MG63 (cell line): Measurements from ENCODE around the gene NIPA2. TPM values are rescaled to one million over a fixed set of nuclear protein-coding genes. Genes with fewer than 3 reads are reported as not detected.

Experiments used
- DNase-seq: peaks from one replicate; pipeline ENCODE4 v3.0.0-alpha.2; 2020
- H3K27me3 ChIP-seq: fragments of 250-450 bp; sonication (Bioruptor Pico); 2 replicates; pipeline ENCODE4 v1.5.1; 2020; ENCODE audit warnings: mild to moderate bottlenecking, moderate library complexity
- H3K36me3 ChIP-seq: fragments of 250-450 bp; sonication (Bioruptor Pico); 2 replicates; pipeline ENCODE4 v1.5.1; 2020; ENCODE audit warnings: mild to moderate bottlenecking, moderate library complexity
- H3K4me3 ChIP-seq: fragments of 250-450 bp; sonication (Bioruptor Pico); 2 replicates; pipeline ENCODE4 v1.5.1; 2020; ENCODE audit warnings: mild to moderate bottlenecking, moderate library complexity
- H3K9me3 ChIP-seq: fragments of 250-450 bp; sonication (Bioruptor Pico); 2 replicates; pipeline ENCODE4 v1.5.1; 2020; ENCODE audit warnings: mild to moderate bottlenecking, moderate library complexity
- total RNA-seq: library from RNA; depleted of rRNA; stranded (reverse); fragments of >200 nt; shearing (Covaris generic); gene quantifications from 2 replicates; pipeline ENCODE4 v1.2.3, GENCODE V29; 2014; ENCODE audit warnings: low replicate concordance; rRNA removed

NIPA2 gene
- total RNA-seq, 1 experiment from 2014 or later, result 105 TPM

DNA sequence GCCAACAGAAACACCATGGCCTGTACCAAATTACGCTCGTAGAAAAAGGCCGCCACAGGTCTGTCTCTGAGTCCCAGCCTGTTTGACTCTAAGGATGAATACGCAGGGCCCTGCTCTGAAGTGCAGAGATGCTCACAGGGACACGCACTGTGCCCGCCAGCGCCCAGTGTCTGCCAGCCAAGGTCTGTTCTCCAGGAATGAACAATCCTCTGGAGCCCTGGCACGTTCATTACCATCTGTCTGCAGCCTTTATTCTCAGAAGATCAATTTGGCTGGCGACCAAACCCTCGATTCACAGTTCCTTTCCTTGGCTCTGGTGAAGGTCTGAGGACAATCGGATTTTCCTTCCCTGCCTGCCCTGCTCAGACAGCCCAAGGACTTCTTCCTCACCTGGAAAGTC is 66.3 kb downstream of the NIPA2 start:
- Histone ChIP-seq H3K36me3 (peaks cover 17% of the 10 kb centered on the region), H3K9me3 (no peaks in the 10 kb centered on the region), H3K27me3 (no peaks in the 10 kb centered on the region), H3K4me3 (no peak overlapping the region)
- DNase-seq, result no peak

DNA sequence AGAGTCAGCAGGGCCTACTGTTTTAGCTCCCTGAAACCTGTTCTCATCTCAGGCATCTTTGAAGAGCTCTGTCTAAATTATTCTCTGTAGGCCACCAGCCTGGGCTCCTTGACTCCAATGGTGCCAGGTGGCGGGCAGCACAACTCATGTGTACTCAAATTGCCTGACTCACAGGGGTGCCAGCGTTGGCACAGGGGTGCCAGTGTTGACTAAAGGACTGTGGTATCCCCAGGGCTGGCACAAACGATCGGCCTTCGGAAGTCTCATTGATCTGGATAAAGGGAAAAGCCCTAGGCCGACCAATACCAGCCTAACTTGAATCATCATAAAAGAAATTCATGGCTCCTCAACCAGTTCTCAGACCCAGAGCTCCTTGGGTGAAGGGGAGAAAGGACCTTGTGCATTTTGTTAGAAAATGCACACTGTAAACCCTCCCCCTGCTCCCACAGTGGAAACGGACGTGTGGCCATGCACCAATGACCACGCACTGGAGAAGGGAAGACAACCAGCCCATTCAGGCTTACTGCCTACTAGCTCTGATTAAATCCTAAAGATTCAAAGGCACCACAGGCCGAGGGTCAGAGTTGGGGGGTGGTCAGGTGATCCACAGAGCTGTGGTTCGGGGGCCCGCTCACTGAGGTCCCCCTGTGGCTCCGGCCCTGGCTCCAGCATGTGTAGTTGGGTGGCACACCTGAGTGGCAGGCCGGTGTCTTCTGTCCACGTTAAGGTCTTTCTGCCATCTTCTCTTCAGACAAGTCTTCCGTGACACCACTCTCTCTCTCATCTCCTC is 68.9 kb downstream of the NIPA2 start:
- no peak for DNase-seq
- peaks cover 22% of the 10 kb centered on the region for H3K36me3 ChIP-seq

DNA sequence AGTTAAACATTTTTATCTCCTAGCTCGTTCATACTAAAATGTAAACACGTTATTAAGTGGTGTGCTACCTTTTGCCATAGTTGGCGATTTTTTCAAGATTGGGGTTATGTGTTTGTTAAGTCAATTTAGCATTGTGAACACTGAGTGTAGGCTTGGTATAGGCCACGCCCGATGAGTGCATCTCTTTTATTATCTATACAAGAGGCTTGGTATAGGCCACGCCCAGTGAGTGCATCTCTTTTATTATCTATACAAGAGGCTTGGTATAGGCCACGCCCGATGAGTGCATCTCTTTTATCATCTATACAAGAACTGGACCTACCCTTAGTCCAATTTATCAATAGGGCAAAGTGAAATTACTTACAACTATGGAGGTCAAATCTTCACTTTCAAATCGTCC is 70.4 kb downstream of the NIPA2 start:
- Histone ChIP-seq H3K4me3 (no peak overlapping the region), H3K36me3 (peaks cover 22% of the 10 kb centered on the region), H3K9me3 (no peaks in the 10 kb centered on the region), H3K27me3 (no peaks in the 10 kb centered on the region)
- DNase-seq, result no peak

More for the DNA sequence above, 68.9 kb downstream of the NIPA2 start:
- H3K4me3 ChIP-seq, result no peak overlapping the region
- H3K27me3 ChIP-seq, result no peaks in the 10 kb centered on the region
- no peaks in the 10 kb centered on the region for H3K9me3 ChIP-seq

- H3K27me3 ChIP-seq, result no peaks in the 10 kb centered on the region
- H3K36me3 ChIP-seq, result peaks cover 22% of the 10 kb centered on the region
- DNase-seq, result no peak
- no peak overlapping the region for H3K4me3 ChIP-seq
- H3K9me3 ChIP-seq, result no peaks in the 10 kb centered on the region
These were observed 72.8 kb downstream of the NIPA2 start for GRCh38 chr15:22911306-22911705.

- Histone ChIP-seq H3K9me3 (no peaks in the 10 kb centered on the region), H3K4me3 (no peak overlapping the region), H3K36me3 (peaks cover 22% of the 10 kb centered on the region), H3K27me3 (no peaks in the 10 kb centered on the region)
- DNase-seq, result no peak
These were observed 73.8 kb downstream of the NIPA2 start for GRCh38 chr15:22912256-22912655.

DNA sequence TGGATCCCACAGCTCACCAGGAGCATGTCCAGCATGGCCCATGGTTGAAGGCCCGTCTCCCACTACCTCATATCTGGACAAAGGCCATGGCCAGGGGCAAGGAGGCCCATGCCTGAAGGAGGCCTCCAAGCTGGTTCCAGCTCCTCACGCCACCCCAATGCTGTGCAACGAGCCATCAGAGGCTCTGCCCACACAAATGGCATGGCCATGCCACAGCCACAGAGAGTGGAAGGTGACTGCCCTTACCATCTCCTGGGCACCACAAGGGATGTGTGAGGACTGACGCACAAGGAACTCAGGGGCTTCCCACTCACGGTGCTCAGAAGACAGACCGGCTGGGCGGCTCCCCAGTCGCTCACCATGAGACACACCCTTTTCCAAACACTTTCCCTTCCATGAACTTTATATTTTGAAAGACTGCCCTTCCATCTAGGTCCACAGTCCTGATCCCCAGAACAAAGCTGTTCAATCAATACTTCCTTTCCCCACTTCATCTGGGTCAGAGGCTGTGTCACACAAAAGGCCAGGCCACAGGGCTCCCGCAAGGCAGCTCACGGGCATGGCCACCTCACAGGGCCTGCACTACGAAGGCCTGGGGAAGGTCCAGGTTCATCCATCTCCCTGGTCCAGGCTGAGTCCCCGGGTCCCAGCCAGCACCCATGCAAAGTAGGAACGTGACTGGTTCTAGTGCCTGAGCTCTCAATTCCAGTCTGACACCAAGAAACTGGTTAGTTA is 75.3 kb downstream of the NIPA2 start:
- Histone ChIP-seq H3K36me3 (peaks cover 26% of the 10 kb centered on the region), H3K9me3 (no peaks in the 10 kb centered on the region), H3K27me3 (no peaks in the 10 kb centered on the region), H3K4me3 (no peak overlapping the region)
- DNase-seq, result no peak

- H3K9me3 ChIP-seq, result no peaks in the 10 kb centered on the region
- H3K27me3 ChIP-seq, result no peaks in the 10 kb centered on the region
- H3K4me3 ChIP-seq, result no peak overlapping the region
- peaks cover 19% of the 10 kb centered on the region for H3K36me3 ChIP-seq
- no peak for DNase-seq
These were observed 77.5 kb downstream of the NIPA2 start for GRCh38 chr15:22915866-22916515.

- Histone ChIP-seq H3K9me3 (no peaks in the 10 kb centered on the region), H3K27me3 (no peaks in the 10 kb centered on the region), H3K4me3 (no peak overlapping the region), H3K36me3 (peaks cover 14% of the 10 kb centered on the region)
- DNase-seq, result no peak
These were observed 78.3 kb downstream of the NIPA2 start for GRCh38 chr15:22916606-22917350.

GRCh38 chr15:22917556-22917955 is 79.1 kb downstream of the NIPA2 start:
- no peak for DNase-seq
- Histone ChIP-seq H3K4me3 (no peak overlapping the region), H3K27me3 (no peaks in the 10 kb centered on the region), H3K9me3 (no peaks in the 10 kb centered on the region), H3K36me3 (peaks cover 11% of the 10 kb centered on the region)

Other genes starting within 250 kb of the NIPA2 start
- gene NIPA1, start 52.0 kb upstream of the NIPA2 start, total RNA-seq, result 3.9 and 6.9 TPM in 2 replicates
- 52.7 and 71.9 TPM in 2 replicates for gene CYFIP1, start 141.7 kb downstream of the NIPA2 start, total RNA-seq
- 21.9 and 32.1 TPM in 2 replicates for gene TUBGCP5, start 200.9 kb downstream of the NIPA2 start, total RNA-seq